EL (cell line): ENCODE data around the gene SLC2A8.
A peak's percentile ranks its signal among the peaks of the same experiment; 100 is the strongest.

ENCODE experiments used
- DNase-seq: peaks from one replicate; pipeline ENCODE4 v3.0.0-alpha.2; 2016

The SLC2A8 gene

DNA sequence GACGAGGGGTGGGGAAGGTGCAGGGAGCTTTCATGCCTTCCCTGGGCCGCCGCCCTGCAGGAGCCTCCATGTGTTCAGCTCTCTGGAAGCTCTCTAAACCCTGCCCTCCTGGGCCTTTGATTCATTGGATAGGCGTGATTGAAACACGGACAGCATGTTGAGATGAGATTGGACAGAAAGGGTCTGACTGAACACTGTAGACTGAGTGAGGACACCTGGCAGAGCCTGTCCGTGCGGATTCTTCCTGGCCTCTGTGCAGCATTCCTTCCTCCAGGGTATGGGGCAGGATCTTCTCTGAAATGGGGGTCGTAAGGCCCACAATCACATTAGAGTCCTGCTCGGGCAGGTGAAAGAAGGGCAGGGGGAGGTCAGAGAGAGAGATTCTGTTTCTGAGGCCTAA is 41.4 kb downstream of the SLC2A8 start:
- no peak for DNase-seq

- DNase-seq = peak; percentile 25
Measured at GRCh38 chr9:127444283-127444920, 47.4 kb downstream of the SLC2A8 start.

GRCh38 chr9:127444921-127445850 is 48.2 kb downstream of the SLC2A8 start:
- peak; percentile 36 for DNase-seq

DNA sequence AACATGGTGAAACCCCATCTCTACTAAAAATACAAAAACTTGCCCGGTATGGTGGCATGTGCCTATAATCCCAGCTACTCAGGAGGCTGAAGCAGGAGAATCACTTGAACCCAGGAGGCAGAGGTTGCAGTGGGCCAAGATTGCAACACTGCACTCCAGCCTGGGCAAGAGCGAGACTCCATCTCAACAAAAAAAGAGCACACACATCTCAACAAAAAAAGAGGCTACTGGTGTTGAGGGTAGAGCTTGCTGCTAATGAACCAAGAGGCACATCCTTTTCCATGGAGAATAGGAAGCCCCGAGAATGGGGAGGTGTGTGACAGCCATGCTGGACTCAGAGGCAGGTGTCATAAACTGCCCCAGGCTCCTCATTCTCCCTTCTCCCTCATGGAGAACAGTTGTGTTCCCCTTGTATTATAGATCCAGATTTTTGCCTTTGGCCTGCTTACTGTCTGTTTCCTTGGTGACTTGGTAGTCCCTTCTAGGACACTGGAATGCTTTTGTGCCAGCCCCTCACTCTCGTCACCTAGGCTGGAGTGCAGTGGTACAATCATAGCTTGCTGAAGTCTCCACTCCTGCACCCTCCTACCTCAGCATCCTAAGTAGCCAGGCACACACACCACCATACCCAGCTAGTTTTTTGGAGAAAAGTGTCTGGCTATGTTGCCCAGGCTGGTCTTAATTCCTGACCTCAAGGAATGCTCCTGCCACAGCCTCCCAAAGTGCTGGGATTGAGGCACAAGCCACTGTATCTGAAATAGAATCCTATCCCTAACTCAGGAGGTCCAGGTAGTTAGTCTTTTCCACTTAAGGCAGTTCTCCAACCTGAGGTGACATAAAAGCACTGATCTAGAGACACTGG is 49.1 kb downstream of the SLC2A8 start:
- peak; percentile 52 for DNase-seq

DNA sequence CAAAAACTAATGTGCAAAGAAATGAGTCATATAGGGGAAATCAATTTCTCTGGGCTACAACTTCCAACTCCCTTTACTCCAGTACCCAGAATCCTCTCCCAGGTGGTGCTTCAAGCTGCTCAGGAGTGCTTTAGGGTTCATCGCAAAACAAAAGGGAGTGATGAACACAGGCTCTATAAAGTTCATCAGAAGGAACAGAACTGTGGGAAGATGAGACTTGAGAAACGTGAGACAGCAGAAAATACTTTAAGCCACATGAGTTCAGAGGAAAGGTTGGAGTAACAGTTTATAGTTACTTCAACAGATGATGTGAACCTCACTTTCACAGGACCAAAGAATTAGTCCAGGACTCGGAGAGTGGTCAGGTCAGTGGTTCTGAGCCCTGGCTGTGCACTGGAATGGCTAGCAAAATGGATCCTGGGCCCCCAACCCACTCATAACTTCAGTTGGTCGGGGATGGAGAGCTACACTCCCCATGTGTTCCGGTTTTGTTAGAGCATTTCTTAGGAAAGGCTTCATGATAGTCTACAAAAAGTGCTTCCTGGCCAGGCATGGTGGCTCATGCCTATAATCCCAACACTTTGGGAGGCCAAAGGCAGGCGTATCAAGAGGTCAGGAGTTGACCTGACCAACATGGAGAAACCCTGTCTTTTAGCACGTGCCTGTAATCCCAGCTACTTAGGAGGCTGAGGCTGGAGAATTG is 49.9 kb downstream of the SLC2A8 start:
- DNase-seq = peak; percentile 30

DNA sequence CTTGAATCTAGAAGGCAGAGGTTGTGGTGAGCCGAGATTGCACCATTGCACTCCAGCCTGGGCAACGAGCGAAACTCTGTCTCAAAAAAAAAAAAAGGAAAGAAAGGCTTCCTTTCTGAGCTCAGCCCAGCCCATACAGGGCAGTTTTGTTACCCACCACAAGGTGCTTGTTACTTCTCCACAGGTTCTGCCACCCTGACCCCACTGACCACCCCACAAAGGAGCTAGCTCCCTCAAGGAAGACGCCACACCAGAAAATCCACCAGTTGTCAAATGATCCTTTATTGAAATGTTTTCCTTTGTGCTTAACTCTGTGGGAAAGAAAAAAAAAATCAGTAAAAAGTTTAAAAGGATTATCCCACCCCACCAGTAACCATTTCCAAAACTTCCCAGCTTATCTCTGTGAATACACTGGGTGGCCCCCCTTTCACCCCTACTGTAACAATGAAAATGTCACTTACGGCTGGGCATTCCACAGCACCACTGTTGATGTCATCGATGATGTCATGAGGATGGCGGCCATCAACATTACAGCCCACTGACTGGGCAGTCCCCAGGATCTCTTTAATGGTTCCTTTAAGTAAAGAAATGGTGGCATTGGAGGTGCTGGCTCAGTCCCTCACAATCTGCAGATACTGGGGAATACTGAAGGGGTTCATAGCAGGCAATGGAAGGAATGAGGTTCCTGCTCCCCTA is 50.6 kb downstream of the SLC2A8 start:
- peak; percentile 50 for DNase-seq

DNA sequence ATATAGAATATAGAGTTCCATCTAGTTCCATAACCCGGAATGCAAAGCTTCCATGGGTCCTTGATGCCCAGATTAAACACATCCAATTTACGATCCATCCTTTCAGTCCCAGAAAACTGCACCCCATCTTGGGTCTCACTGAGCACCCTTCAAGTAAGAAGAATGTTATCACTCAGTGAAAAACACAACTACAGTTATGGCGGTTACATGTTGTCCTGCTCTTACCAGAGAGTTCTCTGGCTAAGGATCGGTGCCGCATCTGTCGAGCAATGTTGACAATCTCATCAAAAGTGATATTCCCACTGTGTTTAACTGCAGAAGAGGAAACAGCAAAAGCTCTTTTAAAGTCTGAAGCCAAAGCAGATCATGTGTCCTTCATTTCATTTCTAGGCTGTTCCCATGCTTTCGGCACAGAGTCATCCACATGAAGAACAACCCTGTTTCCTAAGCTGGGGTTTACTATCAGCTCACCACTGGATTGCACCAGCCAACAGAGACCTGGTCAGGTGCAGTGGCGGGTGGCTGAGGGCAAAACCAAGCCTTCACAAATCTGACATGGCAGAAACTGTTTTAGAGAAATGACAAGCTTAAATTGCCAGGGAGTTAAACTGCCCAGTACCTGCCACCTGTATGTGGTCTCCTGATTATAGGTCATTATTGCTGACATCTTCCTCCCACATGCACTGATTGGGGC is 51.3 kb downstream of the SLC2A8 start:
- peak; percentile 14 for DNase-seq

DNA sequence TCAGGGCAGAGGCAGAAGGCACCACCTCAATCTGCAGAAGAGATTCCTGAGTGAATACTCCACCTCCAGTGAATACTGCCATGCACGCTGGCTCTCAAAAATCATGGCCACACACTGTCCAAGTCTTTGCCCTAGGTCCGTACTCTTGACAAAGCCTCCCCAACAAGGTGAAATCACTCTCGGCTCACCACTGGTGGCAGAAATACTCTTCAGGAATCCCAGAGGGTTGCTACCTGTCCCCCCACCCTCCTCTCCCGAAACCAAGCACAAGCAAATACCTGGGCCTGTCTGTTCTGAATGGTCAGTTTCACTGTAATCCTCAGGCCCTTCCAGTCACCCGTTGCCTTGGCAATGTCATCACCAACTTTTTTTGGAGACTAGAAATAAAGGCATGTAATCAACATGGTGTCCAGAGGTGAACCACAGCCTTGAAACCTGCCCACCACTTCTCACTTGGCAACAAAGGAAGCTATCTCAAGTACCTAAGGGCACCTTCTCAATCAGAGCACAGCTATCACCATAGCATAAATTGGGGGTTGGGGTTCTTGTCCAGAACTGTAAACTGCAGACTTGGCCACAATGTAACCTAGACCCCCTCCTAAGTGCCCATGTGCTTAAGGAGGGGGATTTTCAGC is 52.5 kb downstream of the SLC2A8 start:
- peak; percentile 31 for DNase-seq

DNA sequence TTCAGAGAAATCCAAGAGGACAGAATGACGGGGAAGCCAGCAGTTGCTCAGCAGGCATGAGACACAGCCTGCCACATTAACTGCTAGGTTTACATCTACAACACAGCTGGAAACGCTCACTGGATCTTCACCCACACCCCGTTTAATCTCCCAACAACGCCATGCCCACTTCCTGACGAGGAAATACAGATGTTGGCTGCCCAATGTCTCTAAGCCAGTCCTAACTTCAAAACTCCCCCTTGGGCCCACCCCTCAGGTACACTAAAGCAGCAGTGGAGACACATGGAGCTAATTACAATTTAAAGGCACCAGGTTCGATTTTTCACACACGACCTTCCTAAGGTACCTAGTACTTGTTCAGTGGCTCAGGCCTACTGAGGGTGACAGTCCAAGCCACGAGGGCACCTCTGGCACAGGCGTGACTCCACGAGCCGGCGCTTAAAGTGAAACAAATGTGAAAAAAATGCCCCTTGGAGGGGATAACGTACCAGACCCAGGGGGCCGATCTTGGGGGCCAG is 53.3 kb downstream of the SLC2A8 start:
- no peak for DNase-seq

- DNase-seq = peak; percentile 94
Measured at GRCh38 chr9:127450830-127451607, 54.0 kb downstream of the SLC2A8 start, which contains the start of the genes LRSAM1 and RPL12. TSS of gene LRSAM1 (plus strand) at chr9:127451510. CDS start at chr9:127454528, 3,018 bp downstream. TSS of gene RPL12 (minus strand) at chr9:127451406. CDS start at chr9:127451317, 89 bp downstream.

DNA sequence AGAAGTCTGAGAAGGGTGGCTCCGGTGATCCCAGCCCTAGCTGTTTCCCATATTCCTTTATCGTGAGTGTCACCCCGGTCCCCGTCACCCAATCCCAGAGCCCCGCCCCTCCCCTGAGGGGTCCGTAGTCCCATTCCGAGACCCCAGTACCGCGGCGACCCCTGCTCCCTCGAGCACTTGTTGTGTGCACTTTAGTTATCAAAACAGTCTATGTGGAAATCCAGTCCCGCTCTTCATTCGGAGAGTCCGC is 54.6 kb downstream of the SLC2A8 start:
- no peak for DNase-seq

DNA sequence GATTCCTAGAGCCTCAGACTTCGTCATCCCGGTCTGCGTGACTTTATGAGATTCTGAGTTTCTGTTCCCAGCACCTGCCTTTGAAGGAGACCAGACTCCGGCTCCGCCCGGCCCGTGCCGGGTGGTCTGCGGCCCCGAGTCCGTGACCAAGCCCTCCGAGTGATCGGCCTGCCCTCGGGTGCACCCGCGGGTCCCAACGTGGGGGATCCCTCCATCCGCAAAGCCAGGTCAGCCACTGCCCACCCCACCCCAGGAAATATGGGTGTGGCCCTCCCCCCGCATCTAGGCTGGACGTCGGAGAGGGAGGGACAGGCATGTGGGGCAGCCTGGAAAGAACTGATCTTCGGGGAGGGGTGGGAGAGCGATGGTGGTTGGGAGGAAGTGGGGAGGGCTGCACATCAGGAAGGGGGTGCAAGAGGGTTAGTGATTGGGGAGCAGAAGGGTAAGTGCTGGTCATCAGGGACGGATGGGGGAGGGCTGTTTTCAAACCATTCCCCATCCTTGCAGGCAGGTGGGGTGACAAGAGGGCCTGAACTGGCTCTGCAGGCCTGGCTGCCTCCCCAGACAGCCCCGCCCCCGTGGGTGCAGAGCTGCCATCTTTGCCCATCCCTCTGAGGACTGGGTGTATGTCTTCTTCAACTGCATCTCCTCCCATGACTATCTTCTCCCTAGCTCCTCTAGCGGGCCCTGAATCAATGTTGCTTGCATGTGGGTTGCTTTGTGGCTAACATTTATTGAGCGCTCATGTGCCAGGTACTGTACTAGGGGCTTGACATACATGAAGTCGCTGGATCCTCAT is 55.1 kb downstream of the SLC2A8 start:
- DNase-seq = peak; percentile 71

- peak; percentile 26 for DNase-seq
Measured at GRCh38 chr9:127452691-127453090, 55.7 kb downstream of the SLC2A8 start.

DNA sequence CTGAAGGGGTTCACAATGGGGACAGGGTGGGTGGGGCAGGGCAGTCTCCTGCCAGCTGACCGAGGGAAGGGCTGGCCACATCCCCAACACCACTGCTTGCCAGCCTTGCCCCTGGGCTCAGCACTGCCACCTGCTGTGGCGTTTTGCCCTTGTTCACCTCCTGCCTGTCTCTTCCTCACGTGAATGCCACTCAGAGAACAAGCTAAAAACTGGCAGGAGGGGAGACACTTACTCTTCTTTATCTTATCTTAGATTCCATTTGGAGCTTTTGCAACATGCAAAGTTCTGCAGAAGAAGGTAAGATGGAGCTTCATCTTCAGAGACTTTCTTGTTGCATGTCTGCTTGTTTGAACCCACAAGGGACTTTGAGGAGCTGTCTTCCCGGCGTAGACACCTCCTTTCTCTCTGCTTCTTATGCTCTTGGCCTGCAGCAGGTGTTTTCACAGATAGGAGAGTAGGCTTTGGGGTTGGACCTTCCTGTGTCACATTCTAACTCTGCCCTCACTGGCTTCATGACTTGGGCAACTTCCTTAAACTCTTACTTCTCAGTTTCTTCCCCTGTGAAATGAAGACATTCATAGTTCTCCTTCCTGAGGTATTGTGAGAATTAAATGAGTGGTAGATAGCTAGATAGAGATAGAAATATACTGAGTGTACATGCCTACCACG is 58.5 kb downstream of the SLC2A8 start:
- DNase-seq = peak; percentile 15

DNA sequence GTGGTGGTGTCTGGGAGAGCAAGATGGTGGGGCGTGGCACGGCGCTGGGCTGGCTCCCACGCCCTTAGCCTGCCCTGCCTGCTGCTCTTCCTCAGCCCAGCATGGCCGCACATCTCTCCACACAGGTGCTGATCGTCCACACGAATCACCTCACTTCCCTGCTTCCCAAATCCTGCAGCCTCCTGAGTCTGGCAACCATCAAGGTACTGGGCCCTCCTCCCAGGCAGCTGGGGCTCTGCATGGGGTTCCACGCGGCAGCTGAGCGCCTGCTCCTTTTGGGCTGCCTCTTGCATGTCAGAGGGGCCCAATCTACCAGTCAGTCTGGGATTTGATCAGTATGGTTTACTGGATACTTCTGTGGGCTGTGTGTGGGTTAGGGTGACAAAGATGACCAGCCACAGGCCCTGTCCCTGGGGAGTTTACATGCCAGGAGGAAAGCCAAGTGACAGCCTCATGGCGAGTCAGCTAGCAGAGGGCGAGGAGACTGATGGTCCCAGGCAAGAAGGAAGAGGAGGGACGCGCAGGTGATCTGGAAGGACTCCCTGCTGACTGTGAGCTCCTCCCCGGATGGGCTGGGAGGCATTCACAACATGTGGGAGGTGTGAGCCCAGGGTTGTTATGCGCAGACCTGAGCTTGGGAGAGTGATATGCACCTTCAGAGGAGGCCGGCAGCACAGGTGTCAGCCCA is 60.4 kb downstream of the SLC2A8 start:
- no peak for DNase-seq
